MM.1S (cell line): Measurements from ENCODE around the gene GATA5.

Experiments
- DNase-seq: peaks from one replicate; pipeline ENCODE4 v3.0.0-alpha.2; 2015
- H2AFZ ChIP-seq: fragments of 300-600 bp; sonication (generic); 2 replicates; pipeline ENCODE4 v1.6.0; 2016; ENCODE audit warnings: antibody characterized with exemption, low read length
- H3F3A ChIP-seq: fragments of 300-600 bp; sonication (generic); 2 replicates; pipeline ENCODE4 v1.6.1; 2016; ENCODE audit warnings: mild to moderate bottlenecking, antibody characterized with exemption, low read length, moderate library complexity, mixed read lengths; ENCODE audit not compliant: insufficient read depth
- H3K27ac ChIP-seq: fragments of 300-600 bp; sonication (generic); 2 replicates; pipeline ENCODE4 v1.5.1; 2016; ENCODE audit warnings: mild to moderate bottlenecking, low read length
- H3K27me3 ChIP-seq: fragments of 300-600 bp; sonication (generic); replicated peaks from 2 replicates; pipeline ENCODE4 v1.6.0; 2016; ENCODE audit warnings: low read length; ENCODE audit not compliant: insufficient read depth
- H3K36me3 ChIP-seq: fragments of 300-600 bp; sonication (generic); replicated peaks from 2 replicates; pipeline ENCODE4 v1.6.1; 2016; ENCODE audit warnings: mild to moderate bottlenecking, low read length, mixed read lengths; ENCODE audit not compliant: insufficient read depth
- H3K4me1 ChIP-seq: fragments of 300-600 bp; sonication (generic); 2 replicates; pipeline ENCODE4 v1.6.1; 2016; ENCODE audit warnings: low read length, mixed read lengths
- H3K4me2 ChIP-seq: fragments of 300-600 bp; sonication (generic); 2 replicates; pipeline ENCODE4 v1.6.0; 2016; ENCODE audit warnings: low read depth, low read length
- H3K4me3 ChIP-seq: fragments of 300-600 bp; sonication (generic); 2 replicates; pipeline ENCODE4 v1.5.1; 2016; ENCODE audit warnings: low read length, mixed read lengths
- H3K79me2 ChIP-seq: fragments of 300-600 bp; sonication (generic); 2 replicates; pipeline ENCODE4 v1.6.1; 2016; ENCODE audit warnings: mixed run types, low read length, mixed read lengths
- H3K9ac ChIP-seq: fragments of 300-600 bp; sonication (generic); 2 replicates; pipeline ENCODE4 v1.6.1; 2016; ENCODE audit warnings: low read length, mixed read lengths
- H3K9me2 ChIP-seq: fragments of 300-600 bp; sonication (generic); replicated peaks from 2 replicates; pipeline ENCODE4 v1.6.1; 2016; ENCODE audit warnings: mild to moderate bottlenecking, low read length, mixed read lengths; ENCODE audit not compliant: insufficient read depth
- H3K9me3 ChIP-seq: fragments of 300-600 bp; sonication (generic); replicated peaks from 2 replicates; pipeline ENCODE4 v1.6.1; 2016; ENCODE audit warnings: mild to moderate bottlenecking, low read length, mixed read lengths; ENCODE audit not compliant: insufficient read depth
- H4K20me1 ChIP-seq: fragments of 300-600 bp; sonication (generic); 2 replicates; pipeline ENCODE4 v1.6.1; 2016; ENCODE audit warnings: mild to moderate bottlenecking, low read length, moderate library complexity, mixed read lengths; ENCODE audit not compliant: insufficient read depth
- EZH2 ChIP-seq: fragments of 300-600 bp; sonication (generic); optimal IDR thresholded peaks from 2 replicates; pipeline ENCODE3; 2017; ENCODE audit warnings: low read depth, mild to moderate bottlenecking, antibody characterized with exemption, low read length, mixed read lengths
- EZH2phosphoT487 ChIP-seq: fragments of 300-600 bp; sonication (generic); IDR thresholded peaks from 2 replicates; pipeline ENCODE4 v1.6.1; 2018; ENCODE audit warnings: antibody characterized with exemption, low read length
- TF ChIP-seq, protein P1 (sequence below): fragments of 300-600 bp; sonication (generic); IDR thresholded peaks from 2 replicates; pipeline ENCODE4 v1.5.1; 2016; ENCODE audit warnings: antibody characterized with exemption, low read length, mixed read lengths

GATA5 gene

DNA sequence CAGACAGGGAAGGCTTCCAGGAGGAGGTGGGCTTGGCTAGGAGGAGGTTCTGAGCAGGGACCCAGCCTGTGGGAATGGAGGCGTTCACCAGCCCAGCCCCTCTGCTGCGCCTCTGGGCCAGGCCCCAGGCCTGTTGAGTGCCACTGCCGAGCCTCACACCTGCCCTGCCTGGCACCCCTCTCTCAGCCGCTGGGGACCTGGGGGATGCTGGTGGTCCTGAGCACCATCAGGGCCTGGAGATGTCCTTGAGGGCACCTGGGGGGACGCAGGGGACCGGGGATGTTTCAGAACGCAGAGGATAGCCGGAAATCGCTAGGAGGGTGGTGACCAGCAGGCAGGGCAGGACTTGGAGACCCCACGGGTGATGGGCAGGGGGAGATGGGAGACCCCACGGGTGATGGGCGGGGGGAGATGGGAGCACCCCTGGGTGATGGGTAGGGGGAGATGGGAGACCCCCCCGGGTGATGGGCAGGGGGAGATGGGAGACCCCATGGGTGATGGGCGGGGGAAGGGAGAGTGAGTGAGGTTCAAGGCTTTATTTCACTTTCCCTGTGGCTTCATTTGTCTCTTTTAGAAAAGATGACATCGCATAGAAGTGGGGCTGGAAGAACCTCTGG lies 12.7 kb downstream of the GATA5 start:
- no peak overlapping the region for H3K4me2 ChIP-seq
- H2AFZ ChIP-seq = no peak overlapping the region
- no peaks in the 10 kb centered on the region for H3F3A ChIP-seq
- H3K9me2 ChIP-seq = no peaks in the 10 kb centered on the region
- no peak overlapping the region for H3K27ac ChIP-seq
- no peak for DNase-seq
- H3K4me1 ChIP-seq = no peaks in the 10 kb centered on the region
- H3K9me3 ChIP-seq = no peaks in the 10 kb centered on the region
- H4K20me1 ChIP-seq = no peaks in the 10 kb centered on the region
- no peak overlapping the region for H3K4me3 ChIP-seq
- peaks cover 100% of the 10 kb centered on the region for H3K27me3 ChIP-seq
- TF ChIP-seq EZH2 = no peak
- TF ChIP-seq, protein P1, sequence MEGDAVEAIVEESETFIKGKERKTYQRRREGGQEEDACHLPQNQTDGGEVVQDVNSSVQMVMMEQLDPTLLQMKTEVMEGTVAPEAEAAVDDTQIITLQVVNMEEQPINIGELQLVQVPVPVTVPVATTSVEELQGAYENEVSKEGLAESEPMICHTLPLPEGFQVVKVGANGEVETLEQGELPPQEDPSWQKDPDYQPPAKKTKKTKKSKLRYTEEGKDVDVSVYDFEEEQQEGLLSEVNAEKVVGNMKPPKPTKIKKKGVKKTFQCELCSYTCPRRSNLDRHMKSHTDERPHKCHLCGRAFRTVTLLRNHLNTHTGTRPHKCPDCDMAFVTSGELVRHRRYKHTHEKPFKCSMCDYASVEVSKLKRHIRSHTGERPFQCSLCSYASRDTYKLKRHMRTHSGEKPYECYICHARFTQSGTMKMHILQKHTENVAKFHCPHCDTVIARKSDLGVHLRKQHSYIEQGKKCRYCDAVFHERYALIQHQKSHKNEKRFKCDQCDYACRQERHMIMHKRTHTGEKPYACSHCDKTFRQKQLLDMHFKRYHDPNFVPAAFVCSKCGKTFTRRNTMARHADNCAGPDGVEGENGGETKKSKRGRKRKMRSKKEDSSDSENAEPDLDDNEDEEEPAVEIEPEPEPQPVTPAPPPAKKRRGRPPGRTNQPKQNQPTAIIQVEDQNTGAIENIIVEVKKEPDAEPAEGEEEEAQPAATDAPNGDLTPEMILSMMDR = no peak
- TF ChIP-seq EZH2phosphoT487 = no peak
- no peaks in the 10 kb centered on the region for H3K36me3 ChIP-seq
- no peak overlapping the region for H3K9ac ChIP-seq
- H3K79me2 ChIP-seq = no peaks in the 10 kb centered on the region

DNA sequence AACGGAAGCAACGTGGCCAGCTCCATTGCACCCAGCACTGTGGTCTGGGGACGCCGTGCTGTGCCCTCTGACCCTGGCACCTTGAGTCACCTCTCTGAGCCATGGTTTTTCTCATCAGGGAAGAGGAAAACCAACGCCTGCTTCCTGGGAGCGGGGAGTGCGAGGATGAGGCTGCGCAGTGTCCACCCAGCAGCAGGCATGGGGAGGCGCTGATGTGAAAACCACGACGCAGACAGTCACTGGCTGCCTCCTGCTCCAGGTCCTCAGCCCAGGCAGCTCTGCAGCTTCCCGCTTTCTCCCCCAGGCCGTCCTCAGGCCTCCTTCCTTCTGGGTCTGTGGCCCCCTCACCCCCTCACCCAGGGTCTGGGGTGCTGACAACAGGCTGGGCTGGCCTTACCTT lies 14.0 kb downstream of the GATA5 start:
- H3K79me2 ChIP-seq = no peaks in the 10 kb centered on the region
- no peaks in the 10 kb centered on the region for H3F3A ChIP-seq
- TF ChIP-seq EZH2phosphoT487 (no peak), EZH2 (no peak)
- TF ChIP-seq, protein P1 = no peak
- no peak overlapping the region for H3K4me2 ChIP-seq
- H3K36me3 ChIP-seq = no peaks in the 10 kb centered on the region
- H3K27me3 ChIP-seq = peaks cover 100% of the 10 kb centered on the region
- no peak for DNase-seq
- no peak overlapping the region for H3K4me3 ChIP-seq
- H2AFZ ChIP-seq = no peak overlapping the region
- no peak overlapping the region for H3K27ac ChIP-seq
- no peaks in the 10 kb centered on the region for H4K20me1 ChIP-seq
- no peak overlapping the region for H3K9ac ChIP-seq
- H3K9me3 ChIP-seq = no peaks in the 10 kb centered on the region
- no peaks in the 10 kb centered on the region for H3K4me1 ChIP-seq
- H3K9me2 ChIP-seq = no peaks in the 10 kb centered on the region

DNA sequence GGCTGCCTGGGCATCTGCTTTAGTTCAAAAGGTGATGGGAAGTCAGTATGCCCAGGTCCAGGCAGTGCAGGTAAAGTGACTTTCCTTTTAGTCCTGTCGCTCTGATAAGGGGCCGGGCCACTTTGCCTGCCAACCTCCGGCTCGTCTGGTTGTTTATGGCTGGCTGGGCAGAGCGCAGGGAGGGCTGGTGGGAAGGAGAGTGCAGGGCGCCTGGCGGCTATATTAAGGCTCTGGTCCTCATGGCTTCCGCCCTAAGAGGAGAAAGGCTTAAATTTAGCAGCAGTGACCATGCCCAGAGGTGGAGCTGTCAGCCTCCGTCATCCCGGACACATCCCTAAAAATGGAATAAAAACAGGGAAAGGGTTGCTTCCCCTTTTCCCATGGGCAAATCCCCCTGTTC lies 14.6 kb downstream of the GATA5 start:
- Histone ChIP-seq H4K20me1 (no peaks in the 10 kb centered on the region), H3K4me2 (no peak overlapping the region), H3K4me1 (no peaks in the 10 kb centered on the region), H3K79me2 (no peaks in the 10 kb centered on the region), H3K9ac (no peak overlapping the region), H3K36me3 (no peaks in the 10 kb centered on the region), H3K27me3 (peaks cover 100% of the 10 kb centered on the region), H3F3A (no peaks in the 10 kb centered on the region), H2AFZ (no peak overlapping the region), H3K9me2 (no peaks in the 10 kb centered on the region), H3K4me3 (no peak overlapping the region), H3K27ac (no peak overlapping the region), H3K9me3 (no peaks in the 10 kb centered on the region)
- no peak for DNase-seq
- no peak for TF ChIP-seq EZH2
- TF ChIP-seq, protein P1 = no peak
